ENCODE data around the gene DND1. TPM values are rescaled to one million over a fixed set of nuclear protein-coding genes. Genes with fewer than 3 reads are reported as not detected.
A peak's percentile ranks its signal among the peaks of the same experiment; 100 is the strongest.
"Not testable (repeated sequence)": the region's sequence is repeated elsewhere in the genome, so short reads cannot be mapped to it uniquely, and the experiment has no call there.

Gene DND1
- total and polyA plus RNA-seq, 2 experiments from 2014 or later: 0.14 to 0.22 TPM

DNA sequence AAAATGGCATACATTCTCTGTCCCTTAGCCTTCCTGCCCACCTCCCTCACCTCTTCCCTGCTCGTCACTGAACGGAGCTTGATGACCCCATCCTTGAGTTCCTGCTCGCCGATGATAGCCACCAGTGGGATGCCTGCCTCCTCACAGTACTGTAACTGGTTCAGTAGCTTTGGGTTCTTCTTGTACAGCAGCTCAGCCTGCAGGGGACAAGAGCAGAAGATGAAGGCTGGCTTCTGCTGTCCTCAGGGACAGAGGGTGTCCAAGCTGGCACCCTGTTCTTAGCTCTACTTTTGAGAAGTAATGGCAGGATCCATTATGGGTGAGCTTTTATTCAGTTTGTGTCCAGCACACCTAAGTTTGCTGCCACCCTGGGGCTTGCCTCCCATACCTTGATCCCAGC lies 1.3 kb upstream of the DND1 start:
- H3K79me2 ChIP-seq (ENCODE audit: insufficient read depth): peaks cover 6% of the 10 kb centered on the region; the same call in 1 of the 2 replicates
- no peak overlapping the region for H3K9ac ChIP-seq
- peaks cover 25% of the 10 kb centered on the region for H3F3A ChIP-seq (ENCODE audit: insufficient read depth)
- no peaks in the 10 kb centered on the region for H4K20me1 ChIP-seq (ENCODE audit: insufficient read depth)
- no peaks in the 10 kb centered on the region for H3K9me3 ChIP-seq (ENCODE audit: low read depth)
- no peak for DNase-seq
- no peak overlapping the region for H3K4me2 ChIP-seq (ENCODE audit: unreplicated experiment)
- no peaks in the 10 kb centered on the region for H3K9me2 ChIP-seq (ENCODE audit: insufficient read depth)
- H3K4me3 ChIP-seq: no peak overlapping the region
- in situ Hi-C loops (cut with MboI): no loop called here
- no peak overlapping the region for H3K27ac ChIP-seq
- TF ChIP-seq EZH2phosphoT487 (IDR thresholded peaks at IDR 0.05; ENCODE audit: insufficient read depth, low read depth) (no peak), EZH2 (IDR thresholded peaks at IDR 0.05; ENCODE audit: insufficient read depth, poor library complexity, severe bottlenecking) (no peak)
- H3K27me3 ChIP-seq (replicated peaks; ENCODE audit: insufficient read depth): no peaks in the 10 kb centered on the region
- H3K4me1 ChIP-seq (ENCODE audit: insufficient read depth): no peaks in the 10 kb centered on the region
- H2AFZ ChIP-seq: no peak overlapping the region
- H3K36me3 ChIP-seq (ENCODE audit: low read depth): peaks cover 10% of the 10 kb centered on the region
- WGBS, 2 experiments (ENCODE audit: low coverage in 1 of 2, low lambda C conversion rate in 2 of 2, missing lambda C conversion rate in 2 of 2): 96 to 98% methylated on average over 4 of the region's 4 CpGs

DNA sequence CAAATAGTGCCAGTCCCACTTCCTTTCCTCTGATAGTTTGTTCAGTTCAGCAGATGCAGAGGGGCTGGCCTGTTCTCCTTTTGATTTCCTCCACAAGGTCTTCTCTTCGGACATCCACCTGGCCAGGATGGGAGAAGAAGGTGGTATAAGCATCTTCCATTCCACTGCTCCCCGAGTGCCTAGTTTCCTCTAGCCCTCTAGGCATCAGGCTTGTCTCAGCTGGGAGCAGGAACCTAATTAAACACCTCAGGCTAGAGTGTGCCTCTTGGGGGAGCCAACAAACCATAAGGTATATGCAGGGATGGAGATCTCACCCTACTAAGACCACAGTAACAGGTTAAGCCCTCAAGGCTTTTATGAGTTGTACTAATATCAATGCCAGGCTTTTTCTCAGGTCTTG lies 835 bp upstream of the DND1 start:
- Histone ChIP-seq H3K27me3 (replicated peaks; ENCODE audit: insufficient read depth) (no peaks in the 10 kb centered on the region), H3K79me2 (ENCODE audit: insufficient read depth) (peaks cover 9% of the 10 kb centered on the region; the same call in 1 of the 2 replicates), H4K20me1 (ENCODE audit: insufficient read depth) (no peaks in the 10 kb centered on the region), H3K4me3 (no peak overlapping the region), H3F3A (ENCODE audit: insufficient read depth) (peaks cover 25% of the 10 kb centered on the region), H2AFZ (no peak overlapping the region), H3K9me2 (ENCODE audit: insufficient read depth) (no peaks in the 10 kb centered on the region), H3K9me3 (ENCODE audit: low read depth) (no peaks in the 10 kb centered on the region), H3K4me1 (ENCODE audit: insufficient read depth) (no peaks in the 10 kb centered on the region), H3K27ac (no peak overlapping the region), H3K36me3 (ENCODE audit: low read depth) (peaks cover 10% of the 10 kb centered on the region), H3K4me2 (ENCODE audit: unreplicated experiment) (no peak overlapping the region), H3K9ac (no peak overlapping the region)
- in situ Hi-C loops (cut with MboI): no loop called here
- no peak for DNase-seq
- TF ChIP-seq EZH2 (IDR thresholded peaks at IDR 0.05; ENCODE audit: insufficient read depth, poor library complexity, severe bottlenecking): no peak
- TF ChIP-seq EZH2phosphoT487 (IDR thresholded peaks at IDR 0.05; ENCODE audit: insufficient read depth, low read depth): no peak
- 89 to 96% methylated on average over 2 of the region's 2 CpGs for WGBS, 2 experiments (ENCODE audit: low coverage in 1 of 2, low lambda C conversion rate in 2 of 2, missing lambda C conversion rate in 2 of 2)

DNA sequence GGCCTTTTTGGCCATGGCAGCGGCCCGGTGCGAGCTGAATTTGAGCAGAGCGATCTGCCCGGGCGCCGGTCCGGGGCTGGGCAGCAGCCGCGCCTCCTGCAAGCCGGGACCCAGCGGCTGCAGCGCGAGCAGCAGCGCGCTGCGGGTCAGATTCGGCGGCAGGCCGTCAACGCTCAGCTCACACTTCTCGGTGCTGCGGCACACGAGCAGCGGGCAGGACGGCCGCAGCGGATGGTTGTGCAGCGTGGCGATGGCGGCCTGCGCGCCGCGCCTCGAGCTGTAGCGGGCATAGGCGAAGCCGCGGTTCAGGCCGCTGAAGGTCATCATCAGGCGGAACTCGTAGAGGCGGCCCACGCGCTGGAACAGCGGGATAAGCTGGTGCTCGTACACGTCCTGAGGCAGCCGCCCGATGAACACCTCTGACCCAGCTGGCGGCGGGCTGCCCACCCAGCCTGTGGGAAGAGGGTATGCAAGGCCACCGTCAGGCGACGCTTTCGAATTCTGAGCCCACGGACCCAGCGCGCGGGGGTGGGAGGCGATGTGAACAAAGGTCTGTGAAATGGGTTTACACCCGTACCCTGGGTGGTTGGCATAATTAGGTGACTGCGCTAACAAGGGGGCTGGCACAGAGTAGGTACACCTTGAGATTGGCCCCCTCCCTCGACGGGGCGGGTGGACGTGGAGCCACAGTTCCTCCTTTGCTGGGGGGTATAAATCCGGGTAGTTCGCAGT lies 755 bp downstream of the DND1 start:
- H3K4me2 ChIP-seq (ENCODE audit: unreplicated experiment): no peak overlapping the region
- no peaks in the 10 kb centered on the region for H3K27me3 ChIP-seq (replicated peaks; ENCODE audit: insufficient read depth)
- peak overlapping the region; percentile 45; the same call in 1 of the 2 replicates for H3K4me3 ChIP-seq
- 0 out of 2 replicates have a peak overlapping the region, but pooled peaks have one; percentile 48 for H2AFZ ChIP-seq
- 46 to 57% methylated on average over 61 to 69 of the region's 70 CpGs for whole genome bisulfite sequencing, 2 experiments (ENCODE audit: low coverage in 1 of 2, low lambda C conversion rate in 2 of 2, missing lambda C conversion rate in 2 of 2)
- no peaks in the 10 kb centered on the region for H4K20me1 ChIP-seq (ENCODE audit: insufficient read depth)
- TF ChIP-seq EZH2 (IDR thresholded peaks at IDR 0.05; ENCODE audit: insufficient read depth, poor library complexity, severe bottlenecking) (no peak), EZH2phosphoT487 (IDR thresholded peaks at IDR 0.05; ENCODE audit: insufficient read depth, low read depth) (no peak)
- peak; percentile 69 for DNase-seq
- H3K9me2 ChIP-seq (ENCODE audit: insufficient read depth): no peaks in the 10 kb centered on the region
- H3K9ac ChIP-seq: peak overlapping the region; percentile 11; the same call in 1 of the 2 replicates
- H3K79me2 ChIP-seq (ENCODE audit: insufficient read depth): peaks cover 23% of the 10 kb centered on the region
- no peak overlapping the region for H3K27ac ChIP-seq
- H3K4me1 ChIP-seq (ENCODE audit: insufficient read depth): no peaks in the 10 kb centered on the region
- peaks cover 10% of the 10 kb centered on the region; the same call in 1 of the 2 replicates for H3K36me3 ChIP-seq (ENCODE audit: low read depth)
- no peaks in the 10 kb centered on the region for H3K9me3 ChIP-seq (ENCODE audit: low read depth)
- in situ Hi-C loops (cut with MboI): no loop called here
- peaks cover 25% of the 10 kb centered on the region for H3F3A ChIP-seq (ENCODE audit: insufficient read depth)

DNA sequence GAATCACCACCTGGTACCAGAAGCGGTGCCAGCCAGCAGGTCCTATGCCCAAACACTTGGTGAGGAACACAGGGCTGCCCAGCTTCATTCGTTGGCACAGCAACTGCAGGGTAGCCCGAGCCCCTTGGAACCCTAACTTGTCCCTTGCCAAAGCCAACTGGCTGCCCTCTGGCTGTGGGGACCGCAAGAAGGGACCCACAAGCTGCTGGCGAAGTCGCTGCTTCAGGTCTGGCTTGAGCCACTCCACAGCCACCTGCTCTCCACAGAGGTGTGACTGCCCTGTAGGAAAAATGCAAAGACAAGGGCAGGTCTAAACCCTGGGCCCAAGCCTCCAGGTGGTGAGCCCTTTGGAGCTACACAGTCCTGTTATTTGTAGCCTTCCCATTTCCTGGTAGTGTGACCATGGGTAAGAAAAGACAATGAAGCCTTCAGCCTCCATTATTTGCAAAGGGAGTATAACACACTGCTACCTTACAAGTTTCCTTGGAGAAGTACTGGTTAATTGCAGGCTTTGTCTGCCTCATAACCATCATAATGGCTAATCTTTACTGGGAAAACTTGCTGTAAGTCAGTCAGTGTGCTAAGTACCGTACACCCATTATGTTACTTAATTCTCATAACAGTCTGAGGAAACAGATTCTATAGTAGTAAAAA lies 1.8 kb downstream of the DND1 start:
- Histone ChIP-seq H3K79me2 (ENCODE audit: insufficient read depth) (peaks cover 33% of the 10 kb centered on the region), H3F3A (ENCODE audit: insufficient read depth) (peaks cover 27% of the 10 kb centered on the region), H3K4me1 (ENCODE audit: insufficient read depth) (peaks cover 1% of the 10 kb centered on the region), H3K9me3 (ENCODE audit: low read depth) (no peaks in the 10 kb centered on the region), H3K27me3 (replicated peaks; ENCODE audit: insufficient read depth) (no peaks in the 10 kb centered on the region), H4K20me1 (ENCODE audit: insufficient read depth) (peaks cover 2% of the 10 kb centered on the region; the same call in 1 of the 2 replicates), H3K4me3 (no peak overlapping the region), H3K27ac (no peak overlapping the region), H3K9ac (no peak overlapping the region), H3K4me2 (ENCODE audit: unreplicated experiment) (no peak overlapping the region), H2AFZ (no peak overlapping the region), H3K36me3 (ENCODE audit: low read depth) (peaks cover 10% of the 10 kb centered on the region; the same call in 1 of the 2 replicates), H3K9me2 (ENCODE audit: insufficient read depth) (no peaks in the 10 kb centered on the region)
- DNase-seq: no peak
- TF ChIP-seq EZH2 (IDR thresholded peaks at IDR 0.05; ENCODE audit: insufficient read depth, poor library complexity, severe bottlenecking) (no peak), EZH2phosphoT487 (IDR thresholded peaks at IDR 0.05; ENCODE audit: insufficient read depth, low read depth) (no peak)
- in situ Hi-C loops (cut with MboI): no loop called here
- WGBS, 2 experiments (ENCODE audit: low coverage in 1 of 2, low lambda C conversion rate in 2 of 2, missing lambda C conversion rate in 2 of 2): 98 to 99% methylated on average over 7 of the region's 7 CpGs

DNA sequence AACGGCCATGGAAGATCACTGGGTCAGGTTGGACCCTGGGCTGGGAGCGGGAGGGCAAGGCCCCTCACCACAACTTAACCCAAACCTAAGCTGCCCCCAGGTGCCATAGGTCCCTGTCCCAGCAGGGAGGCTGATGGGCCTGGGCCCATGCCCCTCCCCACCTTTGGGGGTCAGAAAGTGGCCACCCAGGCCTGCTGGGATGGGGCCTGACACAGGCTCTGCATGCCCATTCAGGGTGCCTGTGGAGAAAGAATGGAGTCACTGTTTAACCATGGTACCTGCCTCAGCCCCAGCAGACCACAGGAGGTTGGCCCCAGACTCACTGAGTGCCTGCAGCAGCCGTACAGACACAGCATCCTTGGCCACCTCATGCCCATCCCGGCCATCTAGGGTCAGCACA lies 2.3 kb downstream of the DND1 start:
- H3K9me2 ChIP-seq (ENCODE audit: insufficient read depth); H3K27me3 ChIP-seq (replicated peaks; ENCODE audit: insufficient read depth); H3K9ac ChIP-seq; H3K4me1 ChIP-seq (ENCODE audit: insufficient read depth); H4K20me1 ChIP-seq (ENCODE audit: insufficient read depth); in situ Hi-C loops (cut with MboI); H3K27ac ChIP-seq; H3K4me3 ChIP-seq; H3K9me3 ChIP-seq (ENCODE audit: low read depth); DNase-seq; H3K4me2 ChIP-seq (ENCODE audit: unreplicated experiment); H2AFZ ChIP-seq: not testable (repeated sequence)
- H3F3A ChIP-seq (ENCODE audit: insufficient read depth): peaks cover 27% of the 10 kb centered on the region
- H3K79me2 ChIP-seq (ENCODE audit: insufficient read depth): peaks cover 39% of the 10 kb centered on the region
- WGBS, 2 experiments (ENCODE audit: low coverage in 1 of 2, low lambda C conversion rate in 2 of 2, missing lambda C conversion rate in 2 of 2): 74 to 85% methylated on average over 2 to 4 of the region's 4 CpGs
- peaks cover 10% of the 10 kb centered on the region; the same call in 1 of the 2 replicates for H3K36me3 ChIP-seq (ENCODE audit: low read depth)

Measured in GM23248 (cell line).